IMR-90 (cell line): ENCODE results near the gene SYMPK. TPM values are rescaled to one million over a fixed set of nuclear protein-coding genes. Genes with fewer than 3 reads are reported as not detected.

Experiments
- ATAC-seq: fragments of 200-7000 bp; cut with Tn5 transposase; 2 replicates; pipeline ENCODE4 v1.9.1; 2020; ENCODE audit warnings: low read depth, mild to moderate bottlenecking, moderate library complexity
- BruUV-seq: library from RNA; stranded (reverse); fragments of 400-500 nt; replicated peaks from 2 replicates; lab custom pipeline; 2021; lab: Mats Ljungman, UMichigan
- CTCF ChIA-PET: fragments of 300-600 bp; formaldehyde crosslinking; extraction: SDS; loops from one replicate; lab custom pipeline; 2021; ENCODE audit warnings: antibody characterized with exemption; lab: Yijun Ruan, JAX
- POLR2A ChIA-PET: fragments of 300-600 bp; sonication (Branson Sonifier 250); formaldehyde crosslinking; loops from one replicate; lab custom pipeline; 2022; ENCODE audit warnings: antibody characterized with exemption; ENCODE audit not compliant: unreplicated experiment; lab: Charles Lee
- DNase-seq: peaks from one replicate; pipeline ENCODE4 v3.0.0; 2013
- H2AFZ ChIP-seq: replicated peaks from 2 replicates; pipeline ENCODE3; 2013; ENCODE audit warnings: low read length, mild to moderate bottlenecking; ENCODE audit not compliant: poor library complexity
- H2AK5ac ChIP-seq: 2 replicates; pipeline ENCODE4 v1.6.1; 2013; ENCODE audit warnings: low read depth, low read length, inconsistent platforms
- H2AK9ac ChIP-seq: replicated peaks from 2 replicates; pipeline ENCODE3; 2013; ENCODE audit warnings: mild to moderate bottlenecking, low read depth, low read length, moderate library complexity; ENCODE audit not compliant: poor library complexity
- H2BK120ac ChIP-seq: 2 replicates; pipeline ENCODE4 v1.6.1; 2013; ENCODE audit warnings: low read depth, low read length, inconsistent platforms
- H2BK15ac ChIP-seq: 3 replicates; pipeline ENCODE4 v1.6.1; 2013; ENCODE audit warnings: low read depth, low read length, inconsistent platforms
- H2BK20ac ChIP-seq: 2 replicates; pipeline ENCODE4 v1.6.1; 2013; ENCODE audit warnings: low read depth, mild to moderate bottlenecking, inconsistent platforms, low read length, moderate library complexity
- H2BK5ac ChIP-seq: 2 replicates; pipeline ENCODE4 v1.6.1; 2013; ENCODE audit warnings: mild to moderate bottlenecking, low read depth, low read length, inconsistent platforms; ENCODE audit not compliant: poor library complexity, severe bottlenecking
- H3K14ac ChIP-seq: replicated peaks from 2 replicates; pipeline ENCODE4 v1.6.1; 2013; ENCODE audit warnings: low read depth, low read length, inconsistent platforms
- H3K18ac ChIP-seq: 2 replicates; pipeline ENCODE4 v1.6.1; 2013; ENCODE audit warnings: low read depth, low read length, control low read depth
- H3K23ac ChIP-seq: 2 replicates; pipeline ENCODE4 v1.6.1; 2013; ENCODE audit warnings: low read depth, low read length, inconsistent platforms
- H3K27ac ChIP-seq: 2 replicates; pipeline ENCODE4 v1.5.1; 2013; ENCODE audit warnings: mild to moderate bottlenecking, control low read depth, low read length; ENCODE audit not compliant: insufficient read depth
- H3K27me3 ChIP-seq: 2 replicates; pipeline ENCODE4 v1.6.1; 2013; ENCODE audit warnings: low read length; ENCODE audit not compliant: control insufficient read depth, insufficient read depth
- H3K36me3 ChIP-seq: 2 replicates; pipeline ENCODE4 v1.6.1; 2013; ENCODE audit warnings: low read length, mixed read lengths; ENCODE audit not compliant: control insufficient read depth, insufficient read depth
- H3K4ac ChIP-seq: 2 replicates; pipeline ENCODE4 v1.6.1; 2013; ENCODE audit warnings: low read depth, low read length, inconsistent platforms
- H3K4me1 ChIP-seq: 2 replicates; pipeline ENCODE4 v1.6.1; 2013; ENCODE audit warnings: low read length, mixed read lengths; ENCODE audit not compliant: control insufficient read depth, insufficient read depth
- H3K4me2 ChIP-seq: 2 replicates; pipeline ENCODE4 v1.6.1; 2013; ENCODE audit warnings: low read depth, mild to moderate bottlenecking, control low read depth, low read length, moderate library complexity
- H3K4me3 ChIP-seq: 2 replicates; pipeline ENCODE4 v1.5.1; 2013; ENCODE audit warnings: low read depth, mild to moderate bottlenecking, control low read depth, low read length, moderate library complexity; ENCODE audit not compliant: insufficient read depth
- H3K56ac ChIP-seq: 2 replicates; pipeline ENCODE4 v1.6.1; 2013; ENCODE audit warnings: low read length, inconsistent platforms; ENCODE audit not compliant: insufficient read depth; ENCODE audit errors: extremely low read depth
- H3K79me1 ChIP-seq, 2 experiments: 2 replicates each; pipeline ENCODE4 v1.6.1; 2013; ENCODE audit warnings: low read length in 2 of 2, inconsistent platforms in 1 of 2, low read depth in 1 of 2
- H3K9ac ChIP-seq: 2 replicates; pipeline ENCODE4 v1.6.1; 2013; ENCODE audit warnings: low read depth, low read length, control low read depth
- H3K9me1 ChIP-seq: 2 replicates; pipeline ENCODE4 v1.6.1; 2013; ENCODE audit warnings: low read length, inconsistent platforms; ENCODE audit not compliant: insufficient read depth
- H3K9me3 ChIP-seq: 2 replicates; pipeline ENCODE4 v1.6.1; 2013; ENCODE audit warnings: low read length; ENCODE audit not compliant: control insufficient read depth, insufficient read depth
- H4K20me1 ChIP-seq: 2 replicates; pipeline ENCODE4 v1.6.1; 2013; ENCODE audit warnings: low read length, inconsistent platforms; ENCODE audit not compliant: insufficient read depth
- H4K5ac ChIP-seq: 2 replicates; pipeline ENCODE4 v1.6.1; 2013; ENCODE audit warnings: mild to moderate bottlenecking, low read depth, low read length, control low read depth
- H4K8ac ChIP-seq, 2 experiments: 2 replicates each; pipeline ENCODE4 v1.6.1; 2013; ENCODE audit warnings: low read depth in 2 of 2, low read length in 2 of 2, control low read depth in 1 of 2, inconsistent platforms in 1 of 2
- H4K91ac ChIP-seq: 2 replicates; pipeline ENCODE4 v1.6.1; 2013; ENCODE audit warnings: low read depth, low read length, inconsistent platforms; ENCODE audit not compliant: insufficient read depth
- BHLHE40 ChIP-seq: fragments of 150-350 bp; IDR thresholded peaks from 2 replicates; pipeline ENCODE4 v1.6.1; 2016; ENCODE audit warnings: mild to moderate bottlenecking, low read depth, low read length
- CHD1 ChIP-seq: IDR thresholded peaks from 2 replicates; pipeline ENCODE4 v1.6.1; 2012; ENCODE audit warnings: low read depth, low read length, improper control_type of control experiment
- FOS ChIP-seq: fragments of 150-350 bp; IDR thresholded peaks from 2 replicates; pipeline ENCODE4 v1.6.1; 2016; ENCODE audit warnings: low read depth, low read length
- MAFK ChIP-seq: IDR thresholded peaks from 2 replicates; pipeline ENCODE4 v1.6.1; 2012; ENCODE audit warnings: low read depth, low read length, improper control_type of control experiment
- MAZ ChIP-seq: IDR thresholded peaks from 2 replicates; pipeline ENCODE4 v1.6.1; 2012; ENCODE audit warnings: low read depth, mild to moderate bottlenecking, low read length, improper control_type of control experiment, moderate library complexity, borderline replicate concordance
- NFE2L2 ChIP-seq: fragments of 150-350 bp; IDR thresholded peaks from 2 replicates; pipeline ENCODE4 v1.6.1; 2016; ENCODE audit warnings: low read depth, mild to moderate bottlenecking, low read length
- POLR2A ChIP-seq: IDR thresholded peaks from 2 replicates; pipeline ENCODE4 v1.6.1; 2012; ENCODE audit warnings: mild to moderate bottlenecking, low read depth, low read length
- RAD21 ChIP-seq: IDR thresholded peaks from 2 replicates; pipeline ENCODE4 v1.6.1; 2012; ENCODE audit warnings: low read length, improper control_type of control experiment
- RCOR1 ChIP-seq: IDR thresholded peaks from 2 replicates; pipeline ENCODE4 v1.6.1; 2012; ENCODE audit warnings: mild to moderate bottlenecking, low read length, improper control_type of control experiment; ENCODE audit not compliant: insufficient replicate concordance
- RFX5 ChIP-seq: IDR thresholded peaks from 2 replicates; pipeline ENCODE4 v1.8.0; 2012; ENCODE audit warnings: low read depth, mild to moderate bottlenecking, low read length, moderate library complexity
- SMC3 ChIP-seq: fragments of 150-350 bp; IDR thresholded peaks from 2 replicates; pipeline ENCODE4 v1.6.1; 2016; ENCODE audit warnings: low read depth, mild to moderate bottlenecking, antibody characterized with exemption, low read length, moderate library complexity
- WGBS, 2 experiments: methylation state at CpG; one replicate each; pipeline versions ENCODE4 v1.1.5 to v1.1.7; 2013; ENCODE audit warnings: missing lambda C conversion rate in 2 of 2; ENCODE audit not compliant: insufficient read length in 1 of 2; ENCODE audit errors: extremely low coverage in 2 of 2; 5-methylcytosine and 5-hydroxymethylcytosine counted together
- dilution Hi-C: fragments of 300-500 bp; cut with HindIII; formaldehyde crosslinking; loops from one replicate; pipeline ENCODE4 v1.14.3; 2018; ENCODE audit warnings: low sequenced_read_pairs; ENCODE audit not compliant: unreplicated experiment
- in situ Hi-C: fragments of 300-500 bp; cut with MboI; formaldehyde crosslinking; loops from 3 replicates; pipeline ENCODE4 v1.14.3; 2019; ENCODE audit warnings: low sequenced_read_pairs, inconsistent platforms, mixed read lengths
- intact Hi-C: fragments of 100-400 bp; cut with micrococcal nuclease; formaldehyde crosslinking; loops from 2 replicates; pipeline ENCODE4 v1.10.0; 2022
- polyA plus RNA-seq, 3 experiments: library from polyadenylated mRNA; depleted of rRNA; stranded (reverse); fragments of >200 nt; gene quantifications; 2 replicates each; pipeline ENCODE4 v1.2.3, GENCODE V29; 2012; ENCODE audit warnings: low replicate concordance in 1 of 3
- total RNA-seq: library from RNA; depleted of rRNA; stranded (reverse); fragments of >200 nt; gene quantifications from 2 replicates; pipeline ENCODE4 v1.2.3, GENCODE V29; 2012
- TF ChIP-seq, protein P1 (sequence below): fragments of 150-350 bp; IDR thresholded peaks from 2 replicates; pipeline ENCODE4 v1.6.1; 2017; ENCODE audit warnings: mild to moderate bottlenecking, antibody characterized with exemption, low read length, low read depth
- TF ChIP-seq, protein P2 (sequence below): conservative IDR thresholded peaks from 2 replicates; pipeline ENCODE4 v1.5.1; 2012; ENCODE audit warnings: mild to moderate bottlenecking, low read depth, low read length, improper control_type of control experiment
- TF ChIP-seq, protein P3 (sequence below): fragments of 150-350 bp; IDR thresholded peaks from 2 replicates; pipeline ENCODE4 v1.6.1; 2016; ENCODE audit warnings: low read depth, mild to moderate bottlenecking, low read length, moderate library complexity, borderline replicate concordance

The SYMPK gene
- total and polyA plus RNA-seq, 2 of the 4 experiments (the other 2 are of a cell fraction) = 35.3 to 71.5 TPM

DNA sequence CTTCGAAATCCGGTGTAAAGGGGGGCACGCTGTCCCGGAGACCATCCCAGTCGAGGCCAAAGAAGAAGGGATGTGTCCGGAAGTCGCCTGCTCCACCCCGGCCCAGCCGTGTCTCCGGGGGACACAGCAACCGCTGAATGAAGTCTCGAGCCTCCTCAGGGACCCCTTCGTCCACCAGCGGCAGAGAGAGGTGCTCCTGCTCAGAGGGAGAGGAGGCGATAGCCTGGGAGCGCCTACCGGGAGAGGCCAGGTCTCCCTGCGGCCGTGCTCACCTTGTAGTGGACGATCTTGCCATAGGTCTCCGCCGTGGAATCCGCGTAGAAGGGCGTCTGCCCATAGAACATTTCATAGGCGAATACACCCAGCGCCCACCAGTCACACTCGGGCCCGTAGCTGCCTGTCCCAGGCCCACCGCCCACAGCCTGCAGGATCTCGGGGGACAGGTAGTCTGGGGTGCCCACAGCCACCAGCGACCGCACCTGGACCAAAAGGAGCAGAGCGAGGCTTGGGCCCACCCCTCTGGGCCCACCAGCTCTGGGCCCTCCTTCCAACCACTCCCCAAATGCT, 85.5 kb downstream of the SYMPK start:
- no peak overlapping the region for H2BK120ac ChIP-seq
- H3K4me2 ChIP-seq = no peak overlapping the region
- H2AK5ac ChIP-seq = no peak overlapping the region
- no peak overlapping the region for H3K23ac ChIP-seq
- dilution Hi-C loops = no loop called here
- WGBS, 2 experiments = 98% methylated on average over 29 of the region's 34 CpGs; no CpG with 5 or more reads in 1 of the 2 experiments
- no peak overlapping the region for H4K91ac ChIP-seq
- no peaks in the 10 kb centered on the region for H3K27me3 ChIP-seq
- ChIA-PET CTCF (no interaction called here), POLR2A (no interaction called here)
- H3K9me3 ChIP-seq = no peaks in the 10 kb centered on the region
- H3K9me1 ChIP-seq = peaks cover 10% of the 10 kb centered on the region
- no TSS peak for BruUV-seq
- H2AFZ ChIP-seq = no peak overlapping the region
- H4K20me1 ChIP-seq = peaks cover 29% of the 10 kb centered on the region
- H2BK20ac ChIP-seq = no peak overlapping the region
- ATAC-seq (no peak), DNase-seq (no peak)
- H3K4me3 ChIP-seq = no peak overlapping the region
- in situ Hi-C loops = no loop called here
- no peak for TF ChIP-seq RAD21
- TF ChIP-seq CHD1 = no peak
- no peak for TF ChIP-seq SMC3
- TF ChIP-seq MAFK = no peak
- TF ChIP-seq, protein P1, sequence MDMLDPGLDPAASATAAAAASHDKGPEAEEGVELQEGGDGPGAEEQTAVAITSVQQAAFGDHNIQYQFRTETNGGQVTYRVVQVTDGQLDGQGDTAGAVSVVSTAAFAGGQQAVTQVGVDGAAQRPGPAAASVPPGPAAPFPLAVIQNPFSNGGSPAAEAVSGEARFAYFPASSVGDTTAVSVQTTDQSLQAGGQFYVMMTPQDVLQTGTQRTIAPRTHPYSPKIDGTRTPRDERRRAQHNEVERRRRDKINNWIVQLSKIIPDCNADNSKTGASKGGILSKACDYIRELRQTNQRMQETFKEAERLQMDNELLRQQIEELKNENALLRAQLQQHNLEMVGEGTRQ = no peak
- TF ChIP-seq RCOR1 = no peak
- TF ChIP-seq BHLHE40 = no peak
- TF ChIP-seq, protein P2, sequence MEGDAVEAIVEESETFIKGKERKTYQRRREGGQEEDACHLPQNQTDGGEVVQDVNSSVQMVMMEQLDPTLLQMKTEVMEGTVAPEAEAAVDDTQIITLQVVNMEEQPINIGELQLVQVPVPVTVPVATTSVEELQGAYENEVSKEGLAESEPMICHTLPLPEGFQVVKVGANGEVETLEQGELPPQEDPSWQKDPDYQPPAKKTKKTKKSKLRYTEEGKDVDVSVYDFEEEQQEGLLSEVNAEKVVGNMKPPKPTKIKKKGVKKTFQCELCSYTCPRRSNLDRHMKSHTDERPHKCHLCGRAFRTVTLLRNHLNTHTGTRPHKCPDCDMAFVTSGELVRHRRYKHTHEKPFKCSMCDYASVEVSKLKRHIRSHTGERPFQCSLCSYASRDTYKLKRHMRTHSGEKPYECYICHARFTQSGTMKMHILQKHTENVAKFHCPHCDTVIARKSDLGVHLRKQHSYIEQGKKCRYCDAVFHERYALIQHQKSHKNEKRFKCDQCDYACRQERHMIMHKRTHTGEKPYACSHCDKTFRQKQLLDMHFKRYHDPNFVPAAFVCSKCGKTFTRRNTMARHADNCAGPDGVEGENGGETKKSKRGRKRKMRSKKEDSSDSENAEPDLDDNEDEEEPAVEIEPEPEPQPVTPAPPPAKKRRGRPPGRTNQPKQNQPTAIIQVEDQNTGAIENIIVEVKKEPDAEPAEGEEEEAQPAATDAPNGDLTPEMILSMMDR = no peak
- no peak for TF ChIP-seq RFX5
- TF ChIP-seq, protein P3, sequence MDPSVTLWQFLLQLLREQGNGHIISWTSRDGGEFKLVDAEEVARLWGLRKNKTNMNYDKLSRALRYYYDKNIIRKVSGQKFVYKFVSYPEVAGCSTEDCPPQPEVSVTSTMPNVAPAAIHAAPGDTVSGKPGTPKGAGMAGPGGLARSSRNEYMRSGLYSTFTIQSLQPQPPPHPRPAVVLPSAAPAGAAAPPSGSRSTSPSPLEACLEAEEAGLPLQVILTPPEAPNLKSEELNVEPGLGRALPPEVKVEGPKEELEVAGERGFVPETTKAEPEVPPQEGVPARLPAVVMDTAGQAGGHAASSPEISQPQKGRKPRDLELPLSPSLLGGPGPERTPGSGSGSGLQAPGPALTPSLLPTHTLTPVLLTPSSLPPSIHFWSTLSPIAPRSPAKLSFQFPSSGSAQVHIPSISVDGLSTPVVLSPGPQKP = no peak
- no peak for TF ChIP-seq FOS
- TF ChIP-seq MAZ = no peak
- TF ChIP-seq NFE2L2 = no peak
- TF ChIP-seq POLR2A = no peak
- no peak overlapping the region for H2BK5ac ChIP-seq
- H2AK9ac ChIP-seq = no peak overlapping the region
- peaks cover 16% of the 10 kb centered on the region for H3K4me1 ChIP-seq
- H3K4ac ChIP-seq = no peak overlapping the region
- no peak overlapping the region for H3K18ac ChIP-seq
- H2BK15ac ChIP-seq = no peak overlapping the region
- no peak overlapping the region for H4K5ac ChIP-seq
- peaks cover 22 to 54% of the 10 kb centered on the region in 2 experiments for H3K79me1 ChIP-seq
- no peak overlapping the region for H3K9ac ChIP-seq
- H3K27ac ChIP-seq = no peak overlapping the region
- intact Hi-C loops = no loop called here
- H3K36me3 ChIP-seq = peaks cover 36% of the 10 kb centered on the region
- no peak overlapping the region for H4K8ac ChIP-seq
- no peak overlapping the region for H3K14ac ChIP-seq
- no peak overlapping the region for H3K56ac ChIP-seq
